Hippocampal formation (tissue), 2 donors: Measurements from ENCODE around the gene TAS2R19.
"Not testable (repeated sequence)": the region's sequence is repeated elsewhere in the genome, so short reads cannot be mapped to it uniquely, and the experiment has no call there.

Source experiments
- DNase-seq, 2 donors: peaks; one replicate each; lab custom pipeline; 2025; lab: John Stamatoyannopoulos, UW

TAS2R19 gene, protein sequence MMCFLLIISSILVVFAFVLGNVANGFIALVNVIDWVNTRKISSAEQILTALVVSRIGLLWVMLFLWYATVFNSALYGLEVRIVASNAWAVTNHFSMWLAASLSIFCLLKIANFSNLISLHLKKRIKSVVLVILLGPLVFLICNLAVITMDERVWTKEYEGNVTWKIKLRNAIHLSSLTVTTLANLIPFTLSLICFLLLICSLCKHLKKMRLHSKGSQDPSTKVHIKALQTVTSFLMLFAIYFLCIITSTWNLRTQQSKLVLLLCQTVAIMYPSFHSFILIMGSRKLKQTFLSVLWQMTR

DNA sequence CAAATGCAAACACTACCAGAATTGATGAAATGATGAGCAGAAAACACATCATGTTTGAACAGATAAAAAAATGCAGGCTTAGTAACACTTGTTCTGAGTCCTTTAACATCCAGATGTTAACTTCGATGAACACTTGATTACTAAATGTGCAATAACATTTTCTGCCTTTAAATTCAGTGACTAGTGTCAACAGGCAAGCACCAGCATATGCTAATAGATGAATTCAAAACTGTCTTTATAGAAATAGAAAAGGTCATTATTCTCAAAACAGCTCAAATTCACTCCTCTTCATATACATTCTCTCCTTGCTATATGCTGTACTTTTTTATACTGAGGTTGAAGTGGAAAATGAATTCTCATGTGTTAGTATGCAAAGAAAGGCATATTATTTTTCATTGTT is at the start of gene TAS2R19:
TSS of gene TAS2R19 (minus strand) at position 101 of the 400 bp plus-strand sequence. CDS start at position 52, 49 bp downstream.
- no peak for DNase-seq

- DNase-seq: no peak
These were observed 49.0 kb upstream of the TAS2R19 start for GRCh38 chr12:11071414-11071813.

DNA sequence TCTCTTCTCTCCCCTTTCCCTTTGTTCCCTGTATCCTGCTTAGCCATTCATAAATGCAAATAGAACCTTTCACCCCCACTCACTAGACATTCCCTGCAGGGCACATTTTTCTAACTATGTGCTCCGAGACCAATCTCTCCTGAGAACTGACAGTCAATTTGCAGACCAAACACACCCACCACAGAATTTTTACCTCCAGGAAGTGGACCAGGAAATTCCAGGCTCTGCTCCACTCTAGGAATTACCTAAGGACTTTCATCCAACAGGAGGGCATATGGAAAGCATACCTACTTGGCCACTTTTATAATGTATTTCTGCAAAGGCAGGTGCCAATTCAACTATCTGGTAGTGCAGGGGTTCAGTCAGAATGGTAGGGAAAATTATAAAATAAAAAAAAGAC is 48.6 kb upstream of the TAS2R19 start:
- no peak for DNase-seq

DNA sequence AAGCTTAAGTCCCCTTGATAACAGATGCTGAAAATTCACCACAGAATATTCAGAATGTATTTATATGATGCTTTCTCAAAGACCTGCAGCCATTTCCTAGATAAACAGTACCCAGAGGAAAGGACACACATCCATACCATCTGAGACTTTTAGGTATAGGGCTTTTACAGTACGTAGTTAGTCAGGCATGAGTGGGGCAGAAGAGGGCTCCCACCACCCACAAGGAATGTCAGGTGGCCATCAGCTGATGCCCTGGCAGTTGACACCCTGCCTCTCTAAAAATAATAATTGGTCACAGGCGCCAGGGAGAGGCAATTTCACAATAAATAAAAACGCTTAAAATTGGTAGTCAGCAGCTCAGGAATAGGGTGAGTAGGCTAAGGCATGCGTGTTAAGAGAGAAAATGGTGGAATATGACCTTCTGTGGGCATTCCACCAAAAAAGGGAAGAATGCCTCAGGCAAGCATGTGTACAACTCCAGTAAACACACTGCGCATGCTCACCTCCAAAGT is 47.5 kb upstream of the TAS2R19 start:
- no peak for DNase-seq

DNA sequence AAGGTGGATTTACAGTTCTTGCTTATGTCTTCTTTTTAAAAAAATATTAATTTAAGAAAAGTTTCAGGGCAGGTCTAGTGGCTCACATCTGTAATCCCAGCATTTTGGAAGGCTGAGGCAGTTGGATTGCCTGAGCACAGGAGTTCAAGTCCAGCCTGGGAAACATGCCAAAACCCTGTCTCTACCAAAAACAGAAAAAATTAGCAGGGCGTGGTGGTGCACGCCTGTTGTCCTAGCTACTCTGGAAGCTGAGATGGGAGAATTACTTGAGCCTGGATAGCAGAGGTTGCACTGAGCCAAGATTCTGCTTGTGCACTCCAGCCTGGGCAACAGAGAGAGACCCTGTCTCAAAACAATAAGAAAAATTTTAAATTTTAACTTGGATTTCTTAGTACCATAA is 45.1 kb upstream of the TAS2R19 start:
- no peak for DNase-seq

DNA sequence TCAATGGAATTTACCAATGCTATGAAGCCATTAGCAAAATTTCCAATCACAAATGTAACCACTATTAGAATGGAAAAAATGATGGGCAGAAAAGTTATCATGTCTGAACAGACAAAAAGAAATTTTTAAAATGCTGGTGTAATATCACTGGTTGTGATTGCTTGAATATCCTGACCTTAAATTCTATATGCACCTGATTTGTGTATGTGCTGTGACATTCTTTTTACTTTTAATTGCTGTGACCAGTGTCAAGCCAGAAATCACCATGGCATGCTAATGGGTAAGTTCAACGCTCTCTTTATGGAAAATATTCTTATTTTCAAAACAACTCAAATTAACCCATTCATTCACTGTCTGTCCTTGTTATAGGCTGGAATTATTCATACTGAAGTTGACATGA is 39.8 kb upstream of the TAS2R19 start, which contains the start of gene TAS2R46:
TSS of gene TAS2R46 (minus strand) at position 101 of the 400 bp plus-strand sequence. CDS start at position 101, 0 bp downstream.
- not testable (repeated sequence) for DNase-seq

DNA sequence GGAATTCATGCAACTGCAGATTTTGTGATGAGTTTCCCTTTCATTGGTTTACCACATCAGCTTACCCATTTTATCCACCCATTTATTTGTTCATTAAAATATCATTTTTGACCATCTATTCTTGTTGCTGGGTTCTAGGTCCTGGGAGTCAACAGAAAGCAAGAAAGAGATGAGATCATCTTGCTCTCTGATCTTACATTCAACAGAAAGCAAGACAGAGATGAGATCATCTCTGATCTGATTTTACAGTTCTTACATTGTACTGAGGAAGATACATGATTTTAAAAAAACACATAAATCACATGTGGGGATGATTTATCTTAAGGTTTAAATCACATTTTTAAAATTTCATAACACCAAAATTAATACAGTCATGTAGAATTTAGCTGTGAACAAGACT is 37.4 kb upstream of the TAS2R19 start:
- DNase-seq: no peak

DNA sequence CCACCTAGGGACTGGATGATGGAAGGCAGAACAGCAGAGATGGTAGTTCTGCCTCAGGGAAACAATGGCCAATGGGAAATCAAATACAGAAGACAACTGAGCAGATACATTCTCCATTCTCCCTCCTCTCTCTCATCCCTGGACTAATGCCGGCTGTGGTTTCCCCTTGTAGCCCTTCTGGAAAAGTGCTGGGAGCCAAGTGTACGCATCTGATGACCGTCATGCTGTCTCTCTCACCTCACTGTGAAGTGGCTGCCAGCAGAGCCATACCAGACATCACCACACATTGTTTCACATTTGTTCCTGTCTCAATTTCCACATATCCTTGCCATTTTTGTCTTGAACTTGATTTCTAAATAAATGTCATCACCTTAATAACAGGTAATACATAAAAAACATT is 36.6 kb upstream of the TAS2R19 start:
- DNase-seq: no peak

GRCh38 chr12:11055306-11055705 is 32.9 kb upstream of the TAS2R19 start:
- no peak for DNase-seq

DNA sequence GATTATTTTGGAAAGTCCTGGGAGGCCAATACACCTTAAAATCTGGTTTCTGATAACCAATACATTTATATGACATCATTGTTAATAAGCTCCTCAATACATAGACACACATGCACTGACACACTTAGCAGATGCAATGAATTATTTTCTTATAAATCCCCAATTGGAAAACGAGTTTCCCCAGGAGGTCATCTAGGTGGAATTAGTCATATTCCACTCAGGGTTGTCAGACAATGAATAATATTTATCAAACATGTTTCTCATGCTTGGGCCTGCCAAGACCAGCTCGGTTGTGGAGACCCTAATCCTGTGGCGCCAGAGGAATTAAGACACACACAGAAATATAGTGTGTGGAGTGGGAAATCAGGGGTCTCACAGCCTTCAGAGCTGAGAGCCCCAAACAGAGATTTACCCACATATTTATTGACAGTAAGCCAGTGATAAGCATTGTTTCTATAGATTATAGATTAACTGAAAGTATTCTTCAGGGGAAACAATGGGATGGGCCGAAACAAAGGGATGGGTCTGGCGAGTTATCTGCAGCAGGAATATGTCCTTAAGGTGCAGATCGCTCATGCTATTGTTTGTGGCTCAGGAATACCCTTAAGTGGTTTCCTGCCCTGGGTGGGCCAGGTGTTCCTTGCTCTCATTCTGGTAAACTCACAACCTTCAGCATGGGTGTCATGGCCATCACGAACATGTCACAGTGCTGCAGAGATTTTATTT is 27.5 kb upstream of the TAS2R19 start:
- not testable (repeated sequence) for DNase-seq

DNA sequence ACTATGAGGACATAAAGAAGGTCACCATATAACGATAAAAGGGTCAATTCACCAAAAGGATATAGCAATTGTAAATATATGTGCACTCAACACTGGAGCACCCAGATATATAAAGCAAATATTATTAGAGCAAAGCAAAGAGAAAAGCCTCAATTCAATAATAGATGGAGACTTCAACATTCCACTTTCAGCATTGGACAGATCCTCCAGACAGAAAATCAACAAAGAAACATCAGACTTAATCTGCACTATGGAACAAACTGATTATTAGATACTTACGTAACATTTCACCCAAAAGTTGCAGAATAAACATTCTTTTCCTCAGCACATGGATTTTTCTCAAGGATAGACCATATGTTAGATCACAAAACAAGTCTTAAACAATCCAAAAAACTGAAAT is 18.9 kb upstream of the TAS2R19 start:
- DNase-seq: not testable (repeated sequence)

GRCh38 chr12:11040162-11040561 is 17.7 kb upstream of the TAS2R19 start:
- no peak for DNase-seq

GRCh38 chr12:11039171-11039570 is 16.8 kb upstream of the TAS2R19 start:
- no peak for DNase-seq

GRCh38 chr12:11033959-11034358 is 11.5 kb upstream of the TAS2R19 start:
- not testable (repeated sequence) for DNase-seq

GRCh38 chr12:11031307-11031706 is 8.9 kb upstream of the TAS2R19 start, which contains the start of gene TAS2R31:
Gene TAS2R31 (minus strand): TSS chr12:11031407. CDS start chr12:11031335, 72 bp downstream.
- DNase-seq: no peak

- DNase-seq: no peak
These were observed 3.7 kb upstream of the TAS2R19 start for GRCh38 chr12:11026118-11026517.

GRCh38 chr12:11023387-11023786 is 967 bp upstream of the TAS2R19 start:
- DNase-seq: no peak

GRCh38 chr12:11016937-11017336 is 5.5 kb downstream of the TAS2R19 start:
- peak in 1 of 2 donors; percentile 66 for DNase-seq

DNA sequence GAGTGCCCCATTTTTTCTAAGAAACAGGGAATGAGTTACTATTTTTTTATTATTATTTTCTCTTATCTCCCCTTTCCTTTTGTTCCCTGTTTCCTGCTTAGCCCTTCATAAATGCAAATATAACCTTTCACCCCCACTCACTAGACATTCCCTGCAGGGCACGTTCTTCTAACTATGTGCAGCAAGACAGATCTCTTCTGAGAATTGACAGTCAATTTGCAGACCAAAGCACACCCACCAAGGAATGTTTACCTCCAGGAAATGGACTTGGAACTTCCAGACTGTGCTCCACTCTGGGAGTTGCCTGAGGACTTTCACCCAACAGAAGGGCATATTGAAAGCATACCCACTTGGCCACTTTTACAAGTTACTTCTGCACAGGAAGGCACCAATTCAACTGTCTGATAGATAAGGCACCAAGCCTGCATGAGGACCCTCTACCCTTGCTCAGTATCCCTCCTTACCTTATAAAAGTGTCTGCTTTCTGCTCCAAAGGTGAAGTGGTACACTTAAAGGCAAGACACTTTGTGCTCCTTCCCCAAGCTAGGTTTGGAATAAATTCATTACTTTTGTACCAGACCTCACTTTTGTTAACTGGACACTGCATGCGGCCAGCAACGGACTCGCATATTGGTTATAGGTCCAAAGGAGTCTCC is 6.5 kb downstream of the TAS2R19 start:
- DNase-seq: no peak

GRCh38 chr12:11014234-11014633 is 8.2 kb downstream of the TAS2R19 start:
- no peak for DNase-seq

- no peak for DNase-seq
These were observed 14.8 kb downstream of the TAS2R19 start for GRCh38 chr12:11007608-11008007.

- no peak for DNase-seq
These were observed 24.2 kb downstream of the TAS2R19 start, which contains the start of gene TAS2R20 for GRCh38 chr12:10998204-10998603. Gene TAS2R20 (minus strand): TSS chr12:10998304. CDS start chr12:10997875, 429 bp downstream.
